Measurements from ENCODE around the gene MTRF1.

DNA sequence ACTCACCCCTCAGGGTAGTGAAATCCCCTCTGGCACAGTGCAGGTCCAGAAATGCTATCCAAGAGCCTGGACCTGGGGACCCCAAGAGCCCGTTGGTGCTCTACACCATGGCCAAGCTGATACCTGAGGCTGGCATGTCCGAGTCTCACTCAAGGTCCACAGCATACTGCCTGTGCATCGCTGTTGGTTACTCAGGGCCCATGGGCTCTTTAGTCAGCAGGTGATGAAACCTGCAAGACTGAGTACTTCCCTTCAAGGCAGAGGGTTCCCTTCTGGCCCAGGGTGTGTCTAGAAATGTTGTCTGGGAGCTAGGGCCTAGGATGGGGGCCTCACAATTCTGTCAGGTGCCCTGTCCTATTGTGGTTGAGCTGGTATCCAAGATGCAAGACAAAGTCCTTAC lies 49.5 kb downstream of the MTRF1 start:
- TF ChIP-seq, protein P1, sequence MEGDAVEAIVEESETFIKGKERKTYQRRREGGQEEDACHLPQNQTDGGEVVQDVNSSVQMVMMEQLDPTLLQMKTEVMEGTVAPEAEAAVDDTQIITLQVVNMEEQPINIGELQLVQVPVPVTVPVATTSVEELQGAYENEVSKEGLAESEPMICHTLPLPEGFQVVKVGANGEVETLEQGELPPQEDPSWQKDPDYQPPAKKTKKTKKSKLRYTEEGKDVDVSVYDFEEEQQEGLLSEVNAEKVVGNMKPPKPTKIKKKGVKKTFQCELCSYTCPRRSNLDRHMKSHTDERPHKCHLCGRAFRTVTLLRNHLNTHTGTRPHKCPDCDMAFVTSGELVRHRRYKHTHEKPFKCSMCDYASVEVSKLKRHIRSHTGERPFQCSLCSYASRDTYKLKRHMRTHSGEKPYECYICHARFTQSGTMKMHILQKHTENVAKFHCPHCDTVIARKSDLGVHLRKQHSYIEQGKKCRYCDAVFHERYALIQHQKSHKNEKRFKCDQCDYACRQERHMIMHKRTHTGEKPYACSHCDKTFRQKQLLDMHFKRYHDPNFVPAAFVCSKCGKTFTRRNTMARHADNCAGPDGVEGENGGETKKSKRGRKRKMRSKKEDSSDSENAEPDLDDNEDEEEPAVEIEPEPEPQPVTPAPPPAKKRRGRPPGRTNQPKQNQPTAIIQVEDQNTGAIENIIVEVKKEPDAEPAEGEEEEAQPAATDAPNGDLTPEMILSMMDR (IDR thresholded peaks at IDR 0.05): no peak
- TF ChIP-seq POLR2A (IDR thresholded peaks at IDR 0.05): no peak

Measured in body of pancreas (tissue), 4 donors.